ENCODE data around the gene METRN. TPM values are rescaled to one million over a fixed set of nuclear protein-coding genes. Genes with fewer than 3 reads are reported as not detected.

Gene METRN
- total RNA-seq, 1 donor from 2014 or later: 32.2 TPM

GRCh38 chr16:700684-701584 is 14.0 kb upstream of the METRN start:
- no peak overlapping the region for H3K27ac ChIP-seq
- intact Hi-C loops (cut with DNase I): no loop called here
- peaks cover 28% of the 10 kb centered on the region for H3K27me3 ChIP-seq
- TF ChIP-seq CTCF (IDR thresholded peaks at IDR 0.05): no peak
- TF ChIP-seq POLR2A (IDR thresholded peaks at IDR 0.05): no peak
- no peak for TF ChIP-seq POLR2AphosphoS5 (IDR thresholded peaks at IDR 0.05; ENCODE audit: insufficient read depth in 1 of 2, low read depth in 1 of 2)
- no peaks in the 10 kb centered on the region for H3K9me3 ChIP-seq
- peaks cover 11% of the 10 kb centered on the region for H3K4me1 ChIP-seq
- H3K36me3 ChIP-seq: no peaks in the 10 kb centered on the region
- DNase-seq (ENCODE audit: extremely low spot score in 2 of 2): no peak
- H3K4me3 ChIP-seq: no peak overlapping the region

- Histone ChIP-seq H3K27ac (no peak overlapping the region), H3K4me1 (peaks cover 17% of the 10 kb centered on the region), H3K9me3 (no peaks in the 10 kb centered on the region), H3K36me3 (no peaks in the 10 kb centered on the region), H3K4me3 (no peak overlapping the region), H3K27me3 (peaks cover 37% of the 10 kb centered on the region)
- no peak for TF ChIP-seq CTCF (IDR thresholded peaks at IDR 0.05)
- TF ChIP-seq POLR2AphosphoS5 (IDR thresholded peaks at IDR 0.05; ENCODE audit: insufficient read depth in 1 of 2, low read depth in 1 of 2): no peak
- no peak for TF ChIP-seq POLR2A (IDR thresholded peaks at IDR 0.05)
- intact Hi-C loops (cut with DNase I): no loop called here
- DNase-seq (ENCODE audit: extremely low spot score in 2 of 2): no peak
These were observed 12.6 kb upstream of the METRN start for GRCh38 chr16:702341-702740.

- Histone ChIP-seq H3K36me3 (no peaks in the 10 kb centered on the region), H3K27me3 (peaks cover 37% of the 10 kb centered on the region), H3K9me3 (no peaks in the 10 kb centered on the region), H3K4me3 (no peak overlapping the region), H3K27ac (no peak overlapping the region), H3K4me1 (peaks cover 17% of the 10 kb centered on the region)
- TF ChIP-seq CTCF (IDR thresholded peaks at IDR 0.05) (no peak), POLR2A (IDR thresholded peaks at IDR 0.05) (no peak), POLR2AphosphoS5 (IDR thresholded peaks at IDR 0.05; ENCODE audit: insufficient read depth in 1 of 2, low read depth in 1 of 2) (no peak)
- DNase-seq (ENCODE audit: extremely low spot score in 2 of 2): no peak
- intact Hi-C loops (cut with DNase I): no loop called here
These were observed 11.5 kb upstream of the METRN start for GRCh38 chr16:703406-703805.

- Histone ChIP-seq H3K4me1 (peaks cover 17% of the 10 kb centered on the region), H3K9me3 (no peaks in the 10 kb centered on the region), H3K36me3 (no peaks in the 10 kb centered on the region), H3K4me3 (no peak overlapping the region), H3K27me3 (peaks cover 37% of the 10 kb centered on the region), H3K27ac (no peak overlapping the region)
- DNase-seq (ENCODE audit: extremely low spot score in 2 of 2): no peak
- TF ChIP-seq POLR2A (IDR thresholded peaks at IDR 0.05) (no peak), POLR2AphosphoS5 (IDR thresholded peaks at IDR 0.05; ENCODE audit: insufficient read depth in 1 of 2, low read depth in 1 of 2) (no peak), CTCF (IDR thresholded peaks at IDR 0.05) (no peak)
- intact Hi-C loops (cut with DNase I): no loop called here
These were observed 10.9 kb upstream of the METRN start for GRCh38 chr16:704047-704446.

All from vagina (tissue), 2 donors.